Measurements from ENCODE around the gene APLF.

GRCh38 chr2:68561372-68561771 is 94.0 kb downstream of the APLF start:
- no peak for TF ChIP-seq CTCF (IDR thresholded peaks at IDR 0.05; ENCODE audit: low read length)
- no peak for TF ChIP-seq EZH2 (optimal IDR thresholded peaks at IDR 0.05; ENCODE audit: low read depth, low read length)
- TF ChIP-seq EZH2phosphoT487 (IDR thresholded peaks at IDR 0.05; ENCODE audit: low read length): no peak

Measured in MM.1S (cell line).